Left lung (tissue), 10 donors: ENCODE results near the gene ZBTB4. TPM values are rescaled to one million over a fixed set of nuclear protein-coding genes. Genes with fewer than 3 reads are reported as not detected.

Experiments used
- ATAC-seq: fragments of 200-7000 bp; cut with Tn5 transposase; one replicate; pipeline ENCODE4 v1.9.1; 2020; ENCODE audit warnings: moderate library complexity
- DNase-seq, 4 donors: peaks; one replicate each; pipeline ENCODE4 v3.0.0-alpha.2; 2013 to 2020
- H3K27ac ChIP-seq, 2 donors: fragments of 200-600 bp; sonication (generic) in 1 of 2; one replicate each; pipeline versions ENCODE4 v1.5.0 to v1.8.0; 2020 to 2021
- H3K27me3 ChIP-seq, 2 donors: fragments of 200-600 bp; sonication (generic) in 1 of 2; one replicate each; pipeline versions ENCODE4 v1.5.0 to v1.8.0; 2020 to 2021
- H3K36me3 ChIP-seq, 2 donors: fragments of 200-600 bp; sonication (generic) in 1 of 2; one replicate each; pipeline versions ENCODE4 v1.5.0 to v1.8.0; 2020 to 2021
- H3K4me1 ChIP-seq, 2 donors: fragments of 200-600 bp; one replicate each; pipeline ENCODE4 v1.8.0; 2021
- H3K4me3 ChIP-seq, 2 donors: fragments of 200-600 bp; sonication (generic) in 1 of 2; one replicate each; pipeline versions ENCODE4 v1.5.0 to v1.8.0; 2020 to 2021; ENCODE audit warnings: mild to moderate bottlenecking in 1 of 2
- H3K9me3 ChIP-seq, 2 donors: fragments of 200-600 bp; sonication (generic) in 1 of 2; one replicate each; pipeline versions ENCODE4 v1.5.0 to v1.8.0; 2020 to 2021
- CTCF ChIP-seq, 2 donors: fragments of 200-600 bp; sonication (generic) in 1 of 2; IDR thresholded peaks; one replicate each; pipeline versions ENCODE4 v1.5.0 to v1.8.0; 2021; ENCODE audit warnings: antibody characterized with exemption in 2 of 2
- intact Hi-C, 2 donors: fragments of 100-400 bp; cut with DNase I; formaldehyde crosslinking; loops; one replicate each; pipeline versions ENCODE4 v1.11.2 to v1.14.2; 2022
- polyA plus RNA-seq, 6 donors: library from polyadenylated mRNA; unstranded; fragments of 120-200 nt; gene quantifications; one replicate each; pipeline ENCODE4 v1.2.1, GENCODE V29; 2013; ENCODE audit not compliant: insufficient read length in 6 of 6
- total RNA-seq, 2 donors: library from RNA; stranded (reverse); fragmentation: NEBNext Ultra II Directional; extraction: Animal tissue kit (Norgen Biotek cat#: 25700); gene quantifications; one replicate each; pipeline ENCODE4 v1.2.1, GENCODE V29; 2021
- donor health status: DM: no; HTN: yes; CAD: no.
- donor health status: DM: no; HTN: no; CAD: no.

ZBTB4 gene
- total and polyA plus RNA-seq, 8 donors: 39.7 to 63.2 (median 44.7) TPM

GRCh38 chr17:7445619-7445968, 33.8 kb downstream of the ZBTB4 start:
- Histone ChIP-seq H3K27me3 (peaks cover 9 to 71% of the 10 kb centered on the region in 2 donors), H3K4me3 (peak overlapping the region; percentile 33 to 50), H3K9me3 (no peaks in the 10 kb centered on the region), H3K27ac (no peak overlapping the region), H3K4me1 (peaks cover 5 to 20% of the 10 kb centered on the region in 2 donors), H3K36me3 (no peaks in the 10 kb centered on the region)
- intact Hi-C loops: no loop called here
- DNase-seq (no peak), ATAC-seq (peak; percentile 63)
- TF ChIP-seq CTCF (IDR thresholded peaks at IDR 0.05): no peak

GRCh38 chr17:7444682-7445618, 34.5 kb downstream of the ZBTB4 start, which contains the start of gene CHRNB1:
TSS of gene CHRNB1 (plus strand) at chr17:7445061. CDS start at chr17:7445128, 67 bp downstream.
- ATAC-seq: peak; percentile 96
- Histone ChIP-seq H3K27me3 (peaks cover 15 to 77% of the 10 kb centered on the region in 2 donors), H3K36me3 (no peaks in the 10 kb centered on the region), H3K4me3 (peak within 1 kb of the TSS; percentile 33 to 50), H3K27ac (no peak within 1 kb of the TSS), H3K4me1 (peaks cover 12 to 27% of the 10 kb centered on the region in 2 donors), H3K9me3 (no peaks in the 10 kb centered on the region)
- TF ChIP-seq CTCF (IDR thresholded peaks at IDR 0.05): no peak
- DNase-seq: peak in 2 of 4 donors; percentile 81 to 96
- intact Hi-C loops: no loop called here

- no peak for TF ChIP-seq CTCF (IDR thresholded peaks at IDR 0.05)
- H3K9me3 ChIP-seq: no peaks in the 10 kb centered on the region
- no peak for ATAC-seq
- no peak for DNase-seq
- intact Hi-C loops: no loop called here
- no peak overlapping the region for H3K4me3 ChIP-seq
- H3K27me3 ChIP-seq: peaks cover 25 to 87% of the 10 kb centered on the region in 2 donors
- no peak overlapping the region for H3K27ac ChIP-seq
- H3K4me1 ChIP-seq: peaks cover 17 to 38% of the 10 kb centered on the region in 2 donors
- H3K36me3 ChIP-seq: no peaks in the 10 kb centered on the region
These were observed 35.6 kb downstream of the ZBTB4 start for GRCh38 chr17:7443499-7444485.

- Histone ChIP-seq H3K27ac (no peak overlapping the region), H3K27me3 (peaks cover 25 to 79% of the 10 kb centered on the region in 2 donors), H3K4me1 (peaks cover 23 to 55% of the 10 kb centered on the region in 2 donors), H3K4me3 (no peak overlapping the region), H3K36me3 (no peaks in the 10 kb centered on the region), H3K9me3 (no peaks in the 10 kb centered on the region)
- ATAC-seq (no peak), DNase-seq (no peak)
- intact Hi-C loops: no loop called here
- no peak for TF ChIP-seq CTCF (IDR thresholded peaks at IDR 0.05)
These were observed 37.3 kb downstream of the ZBTB4 start for GRCh38 chr17:7442142-7442541.
